Psoas muscle (tissue), 8 donors: Measurements from ENCODE around the gene CCDC40. TPM values are rescaled to one million over a fixed set of nuclear protein-coding genes. Genes with fewer than 3 reads are reported as not detected.
A peak's percentile ranks its signal among the peaks of the same experiment; 100 is the strongest.

ENCODE experiments used
- ATAC-seq, 4 donors: fragments of 200-7000 bp; cut with Tn5 transposase; one replicate each; pipeline ENCODE4 v1.9.1; 2020; ENCODE audit warnings: moderate library complexity in 3 of 4, mild to moderate bottlenecking in 2 of 4
- DNase-seq, 2 donors: peaks; one replicate each; pipeline ENCODE4 v3.0.0-alpha.2; 2020
- H3K27ac ChIP-seq: fragments of 200-600 bp; one replicate; pipeline ENCODE4 v1.8.0; 2022
- H3K27me3 ChIP-seq, 3 donors: fragments of 200-600 bp in 1 of 3; one replicate each; pipeline versions ENCODE4 v1.6.1 to v1.8.0; 2013 to 2022; ENCODE audit warnings: low read length in 2 of 3, mild to moderate bottlenecking in 2 of 3, moderate library complexity in 1 of 3; ENCODE audit not compliant: insufficient read depth in 3 of 3
- H3K36me3 ChIP-seq, 2 donors: fragments of 200-600 bp in 1 of 2; one replicate each; pipeline versions ENCODE4 v1.6.1 to v1.8.0; 2013 to 2022; ENCODE audit warnings: low read depth in 1 of 2, mild to moderate bottlenecking in 1 of 2, moderate library complexity in 1 of 2; ENCODE audit not compliant: insufficient read depth in 1 of 2
- H3K4me1 ChIP-seq: fragments of 200-600 bp; one replicate; pipeline ENCODE4 v1.8.0; 2022
- H3K4me3 ChIP-seq: fragments of 200-600 bp; one replicate; pipeline ENCODE4 v1.8.0; 2022; ENCODE audit warnings: mild to moderate bottlenecking
- H3K9me3 ChIP-seq: fragments of 200-600 bp; one replicate; pipeline ENCODE4 v1.8.0; 2022
- CTCF ChIP-seq: fragments of 200-600 bp; IDR thresholded peaks from one replicate; pipeline ENCODE4 v1.8.0; 2022; ENCODE audit warnings: antibody characterized with exemption
- WGBS, 3 donors: extraction: QIAGEN DNeasy Blood & Tissue Kit; methylation state at CpG; one replicate each; pipeline versions ENCODE4 v1.1.6 to v1.1.7; 2013; 5-methylcytosine and 5-hydroxymethylcytosine counted together
- intact Hi-C, 2 donors: fragments of 100-400 bp; cut with DNase I; formaldehyde crosslinking; loops; one replicate each; pipeline versions ENCODE4 v1.11.0 to v1.14.2; 2022
- polyA plus RNA-seq, 3 donors: library from polyadenylated mRNA; stranded (reverse); fragments of 200-250 nt; gene quantifications; one replicate each; pipeline ENCODE4 v1.2.3, GENCODE V29; 2013
- total RNA-seq, 4 donors: library from RNA; stranded (reverse); fragmentation: NEBNext Ultra II Directional in 2 of 4; extraction: Animal tissue kit (Norgen Biotek cat#: 25700) in 2 of 4; gene quantifications; one replicate each; pipeline versions ENCODE4 v1.2.1 to v1.2.4, GENCODE V29; 2021 to 2023
- donor health status: healthy with polysubstance abuse.
- donor health status: DM: no; HTN: no; CAD: no; lungs with moderate emphysema.
- donor health status: Bipolar disorder and iron deficiency.
- donor health status: healthy.
- donor health status: DM: yes; HTN: yes; CAD: no.
- donor health status: DM: no; HTN: no; CAD: no.
- donor health status: DM: no; HTN: no; CAD: no.
- donor health status: DM: yes; HTN: yes; CAD: no.

Gene CCDC40
- total and polyA plus RNA-seq, 7 donors = 0.51 to 1.9 (median 1.4) TPM

DNA sequence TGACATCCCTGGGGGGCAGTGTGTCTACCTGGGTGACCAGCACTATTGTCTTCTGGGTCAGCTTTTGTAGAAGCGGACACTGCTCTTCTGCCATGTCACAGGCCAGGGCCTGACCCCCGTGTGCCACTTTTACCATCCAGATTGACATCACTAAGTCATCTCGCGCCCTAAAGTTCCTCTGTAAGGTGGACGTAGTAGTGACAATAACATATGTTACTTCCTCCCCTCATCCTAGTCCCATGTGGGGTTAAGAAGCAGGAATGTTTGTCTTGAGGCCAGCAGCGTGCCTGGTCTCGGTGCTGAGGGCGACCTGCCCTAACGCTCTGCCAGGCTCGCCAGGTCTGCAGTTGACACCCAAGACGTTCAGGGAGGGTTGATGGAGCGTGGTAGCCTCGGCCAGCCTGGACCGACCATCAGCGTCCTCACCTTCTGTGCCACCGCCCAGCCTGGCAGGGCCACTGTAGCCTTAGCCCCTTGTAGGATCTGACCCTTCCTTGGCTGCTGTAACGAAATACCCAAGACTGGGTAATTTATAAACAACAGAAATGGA is 85.7 kb downstream of the CCDC40 start:
- 80 to 88% (median 86%) methylated on average over 17 of the region's 17 CpGs for WGBS, 3 donors
- Histone ChIP-seq H3K36me3 (peaks cover 3 to 18% of the 10 kb centered on the region in 2 donors), H3K4me1 (no peaks in the 10 kb centered on the region), H3K27me3 (peaks cover 0 to 2% (median 0%) of the 10 kb centered on the region in 3 donors), H3K9me3 (no peaks in the 10 kb centered on the region), H3K4me3 (no peak overlapping the region), H3K27ac (no peak overlapping the region)
- ATAC-seq (no peak), DNase-seq (no peak)
- intact Hi-C loops = no loop called here
- no peak for TF ChIP-seq CTCF

DNA sequence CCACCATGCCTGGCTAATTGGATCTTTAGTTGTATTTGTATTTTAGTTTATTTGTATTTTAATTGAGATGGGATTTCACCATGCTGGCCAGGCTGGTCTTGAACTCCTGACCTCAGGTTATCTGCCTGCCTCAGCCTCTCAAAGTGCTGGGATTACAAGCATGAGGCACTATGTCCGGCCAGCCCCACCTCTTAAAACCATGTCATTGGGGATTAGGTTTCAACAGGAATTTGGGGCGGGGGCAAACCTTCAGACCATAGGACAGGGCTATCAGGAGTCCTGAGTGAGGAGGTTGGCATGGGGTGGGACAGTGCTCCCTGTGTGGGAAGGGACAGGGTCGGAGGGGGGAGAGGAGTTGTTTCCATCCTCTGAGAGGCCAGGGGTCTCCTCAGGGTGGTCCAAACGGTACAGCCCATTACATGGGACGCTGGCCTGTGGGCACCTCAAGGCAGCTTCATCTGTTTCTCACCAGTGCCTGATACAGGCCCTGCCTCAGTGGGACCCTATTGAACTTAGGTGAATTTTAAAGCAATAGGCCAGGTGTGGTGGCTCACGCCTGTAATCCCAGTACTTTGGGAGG is 86.6 kb downstream of the CCDC40 start:
- DNase-seq (no peak), ATAC-seq (no peak)
- Histone ChIP-seq H3K9me3 (no peaks in the 10 kb centered on the region), H3K36me3 (peaks cover 3 to 15% of the 10 kb centered on the region in 2 donors), H3K4me3 (no peak overlapping the region), H3K27me3 (peaks cover 0 to 2% (median 0%) of the 10 kb centered on the region in 3 donors), H3K27ac (no peak overlapping the region), H3K4me1 (no peaks in the 10 kb centered on the region)
- 84 to 91% (median 89%) methylated on average over 6 of the region's 6 CpGs for WGBS, 3 donors
- no peak for TF ChIP-seq CTCF
- intact Hi-C loops = no loop called here

DNA sequence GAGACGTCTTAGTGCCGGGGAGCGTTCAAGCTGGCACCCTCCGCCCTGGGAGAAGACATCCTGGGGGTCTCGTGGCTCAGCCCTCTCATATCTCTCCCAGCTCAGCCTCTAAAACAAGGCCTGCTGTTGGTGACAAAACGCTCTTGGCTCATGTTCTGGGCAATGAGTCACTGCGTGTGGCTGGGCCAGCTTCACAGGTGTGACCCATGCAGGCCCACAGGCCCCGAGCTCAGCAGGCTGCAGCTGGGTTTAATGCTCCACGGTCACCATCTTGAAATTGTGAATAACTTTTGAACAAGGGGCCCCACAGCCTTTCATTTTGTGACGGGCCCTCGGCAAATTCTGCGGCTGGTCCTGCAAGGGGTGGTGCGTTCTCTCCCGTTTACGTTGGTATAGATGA is 87.3 kb downstream of the CCDC40 start:
- H3K27ac ChIP-seq = no peak overlapping the region
- DNase-seq = peak in 1 of 2 donors; percentile 54
- H3K4me1 ChIP-seq = no peaks in the 10 kb centered on the region
- peak; percentile 72 to 87 (median 86) for ATAC-seq
- intact Hi-C loops = no loop called here
- no peaks in the 10 kb centered on the region for H3K9me3 ChIP-seq
- WGBS, 3 donors = 55 to 64% (median 57%) methylated on average over 15 of the region's 15 CpGs
- no peak for TF ChIP-seq CTCF
- peaks cover 0 to 2% (median 0%) of the 10 kb centered on the region in 3 donors for H3K27me3 ChIP-seq
- H3K4me3 ChIP-seq = no peak overlapping the region
- H3K36me3 ChIP-seq = peaks cover 0 to 9% of the 10 kb centered on the region in 2 donors

GRCh38 chr17:80124351-80124981 is 88.0 kb downstream of the CCDC40 start:
- peaks cover 0 to 2% (median 0%) of the 10 kb centered on the region in 3 donors for H3K27me3 ChIP-seq
- TF ChIP-seq CTCF = no peak
- no peak overlapping the region for H3K4me3 ChIP-seq
- no peak overlapping the region for H3K27ac ChIP-seq
- H3K36me3 ChIP-seq = peaks cover 0 to 4% of the 10 kb centered on the region in 2 donors
- H3K9me3 ChIP-seq = no peaks in the 10 kb centered on the region
- DNase-seq = no peak
- intact Hi-C loops = no loop called here
- ATAC-seq = peak in 1 of 4 donors; percentile 28
- 48 to 54% (median 53%) methylated on average over 15 of the region's 15 CpGs for WGBS, 3 donors
- no peaks in the 10 kb centered on the region for H3K4me1 ChIP-seq
